C4-2B (cell line): ENCODE results near the gene POU2AF1.

Experiments used
- CTCF ChIP-seq: fragments of 450-650 bp; conservative IDR thresholded peaks from 2 replicates; pipeline ENCODE4 v1.5.1; 2017; ENCODE audit warnings: mild to moderate bottlenecking
- ZFX ChIP-seq: fragments of 450-650 bp; IDR thresholded peaks from 2 replicates; pipeline ENCODE4 v1.6.1; 2017

GRCh38 chr11:111319296-111319695, 59.8 kb downstream of the POU2AF1 start:
- no peak for TF ChIP-seq CTCF
- no peak for TF ChIP-seq ZFX
